D341Med (cell line): Measurements from ENCODE around the gene CBFB.

ENCODE experiments used
- DNase-seq: peaks from one replicate; pipeline ENCODE4 v3.0.0; 2012; ENCODE audit warnings: low spot score

The CBFB gene

DNA sequence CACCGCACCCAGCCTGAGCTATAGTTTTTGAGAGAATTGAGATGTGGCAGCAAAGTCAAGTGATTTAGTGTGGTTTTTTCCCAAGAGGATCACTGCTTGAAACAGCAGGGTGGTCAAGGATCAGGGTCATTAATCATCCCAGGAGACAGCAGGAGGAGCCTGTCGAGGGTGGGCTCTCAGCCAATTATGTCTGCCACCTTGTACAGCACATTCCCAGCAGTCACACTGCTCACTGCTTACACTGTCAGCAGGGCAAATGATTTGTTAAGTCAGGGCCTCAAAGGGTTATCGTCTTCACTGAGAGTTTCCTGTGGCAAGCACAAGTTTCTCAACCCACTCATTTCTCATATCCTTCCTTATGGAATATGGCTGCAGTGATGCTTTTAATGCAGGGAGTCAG is 108.7 kb downstream of the CBFB start:
- peak; percentile 64 for DNase-seq

- no peak for DNase-seq
Observed at GRCh38 chr16:67141391-67141790, 112.4 kb downstream of the CBFB start.

GRCh38 chr16:67142342-67142741 is 113.4 kb downstream of the CBFB start:
- no peak for DNase-seq

- DNase-seq = no peak
Observed at GRCh38 chr16:67144943-67145342, 116.0 kb downstream of the CBFB start.

GRCh38 chr16:67145746-67146145 is 116.8 kb downstream of the CBFB start:
- no peak for DNase-seq

DNA sequence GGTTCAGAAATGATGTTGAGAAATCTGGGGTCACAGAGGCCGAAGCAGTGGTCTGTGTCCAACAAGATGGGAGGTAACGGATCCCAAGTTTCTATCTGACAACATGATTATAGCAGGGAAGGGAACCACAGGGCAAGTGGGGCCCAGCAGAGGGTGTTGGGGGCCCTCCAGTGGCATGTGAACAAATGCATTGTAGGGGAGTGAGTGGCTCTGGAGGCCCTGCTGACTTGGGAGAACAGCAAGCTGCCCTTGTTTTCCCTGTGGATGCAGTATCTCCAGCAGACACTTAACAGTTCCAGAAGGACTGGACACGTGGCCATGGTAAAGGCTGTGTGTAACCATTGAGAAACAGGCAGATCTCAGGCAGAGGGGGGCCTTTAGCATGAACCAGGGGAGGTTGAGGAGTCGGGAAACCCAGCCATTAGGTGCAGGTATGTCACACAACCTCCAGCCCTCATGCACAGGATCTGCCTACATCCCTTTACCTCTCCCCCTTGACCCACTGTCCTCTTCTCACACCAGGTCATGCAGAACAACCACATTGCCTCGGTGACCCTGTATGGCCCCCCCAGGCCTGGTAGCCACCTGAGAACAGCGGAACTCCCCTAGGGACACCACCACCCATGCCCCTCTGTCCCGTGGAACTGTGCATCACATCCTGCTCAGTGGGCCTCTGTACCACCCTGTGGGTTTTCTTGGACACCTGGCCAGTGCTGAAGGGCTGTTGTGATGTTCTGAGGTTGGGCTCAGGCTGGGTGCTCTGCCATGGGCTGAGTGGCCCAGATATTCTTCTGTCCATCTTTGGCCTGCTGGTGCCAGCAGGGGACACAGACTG is 117.8 kb downstream of the CBFB start:
- no peak for DNase-seq

DNA sequence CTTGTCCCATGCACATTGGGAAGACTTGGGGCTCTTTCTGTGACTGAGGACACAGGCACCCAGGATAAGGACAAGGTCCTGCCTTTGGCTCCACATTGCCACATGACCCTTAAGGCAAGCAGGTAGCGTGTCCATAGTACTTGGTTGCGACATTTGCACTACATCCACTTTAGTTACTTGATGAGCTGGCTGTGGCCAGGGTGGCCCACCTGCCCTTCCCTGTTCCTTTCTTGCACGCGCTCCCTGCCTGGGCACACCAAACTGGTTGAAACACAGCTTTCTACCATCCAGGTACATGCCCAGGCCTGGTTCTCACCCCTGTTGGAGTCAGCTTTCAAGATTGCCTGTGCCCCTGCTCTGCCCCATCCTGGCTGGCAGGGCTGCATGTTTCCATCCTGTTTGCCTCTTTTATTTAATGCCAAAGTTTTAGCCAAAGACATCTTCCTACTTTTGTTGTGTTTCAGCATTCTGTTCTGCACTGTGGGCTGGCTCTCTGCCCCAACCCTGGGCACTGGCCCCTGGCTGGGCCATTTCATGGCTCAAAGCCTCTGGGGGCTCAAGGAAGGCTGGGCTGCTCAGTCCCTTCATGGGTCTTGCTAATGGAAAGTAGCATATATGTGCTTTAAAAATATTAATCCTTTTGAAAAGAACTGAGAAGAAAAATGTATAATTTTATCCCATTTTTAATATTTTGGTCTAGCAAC is 118.6 kb downstream of the CBFB start:
- no peak for DNase-seq

DNA sequence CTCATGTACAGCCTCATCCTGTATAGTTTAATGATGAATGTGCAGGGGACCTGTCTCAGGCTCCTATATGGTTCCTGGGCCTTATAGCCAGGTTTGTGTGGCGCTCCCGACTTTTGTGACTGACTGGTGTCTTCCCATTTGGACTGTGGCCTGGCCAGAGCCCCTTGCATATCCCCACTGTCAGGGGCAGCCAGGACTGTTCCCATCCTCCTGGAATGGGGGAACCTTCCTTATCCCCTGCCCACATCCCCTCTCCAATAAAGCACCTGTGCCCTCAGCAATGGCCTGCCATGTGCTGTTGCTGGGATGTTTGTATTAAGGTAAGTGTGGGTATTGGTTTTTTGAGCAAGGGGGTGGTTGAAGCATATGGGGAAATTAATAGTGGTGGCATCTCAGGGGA is 119.3 kb downstream of the CBFB start:
- DNase-seq = no peak

DNA sequence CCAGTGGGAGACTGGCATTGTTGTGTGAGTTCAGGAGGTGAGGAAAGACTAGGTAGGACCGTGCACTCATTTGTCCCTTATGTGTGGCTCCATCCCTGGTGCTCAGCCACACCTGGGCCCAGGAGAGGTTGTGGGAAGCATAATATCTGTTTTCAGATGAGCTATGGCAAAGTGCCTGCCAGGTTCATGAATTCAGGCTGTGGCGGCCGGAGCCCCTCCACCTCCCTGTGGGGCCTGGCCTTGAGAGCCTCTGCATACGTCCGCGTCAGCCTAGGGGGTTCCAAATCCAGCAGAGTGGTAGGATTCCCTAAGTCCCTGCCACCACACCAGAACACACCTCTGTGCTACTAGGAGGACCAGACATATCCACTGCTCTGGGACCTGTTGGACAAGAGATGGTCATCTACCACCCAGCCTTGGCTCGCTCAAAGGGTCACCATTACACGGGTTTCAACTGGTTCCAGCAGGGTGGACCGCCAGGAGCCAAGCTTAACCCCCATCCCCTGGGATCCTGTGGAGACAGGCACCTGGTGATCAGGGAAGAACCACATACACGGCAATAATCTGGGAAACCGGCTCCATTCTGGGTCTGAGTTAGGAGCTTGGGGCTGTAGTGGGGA is 119.8 kb downstream of the CBFB start:
- no peak for DNase-seq

DNA sequence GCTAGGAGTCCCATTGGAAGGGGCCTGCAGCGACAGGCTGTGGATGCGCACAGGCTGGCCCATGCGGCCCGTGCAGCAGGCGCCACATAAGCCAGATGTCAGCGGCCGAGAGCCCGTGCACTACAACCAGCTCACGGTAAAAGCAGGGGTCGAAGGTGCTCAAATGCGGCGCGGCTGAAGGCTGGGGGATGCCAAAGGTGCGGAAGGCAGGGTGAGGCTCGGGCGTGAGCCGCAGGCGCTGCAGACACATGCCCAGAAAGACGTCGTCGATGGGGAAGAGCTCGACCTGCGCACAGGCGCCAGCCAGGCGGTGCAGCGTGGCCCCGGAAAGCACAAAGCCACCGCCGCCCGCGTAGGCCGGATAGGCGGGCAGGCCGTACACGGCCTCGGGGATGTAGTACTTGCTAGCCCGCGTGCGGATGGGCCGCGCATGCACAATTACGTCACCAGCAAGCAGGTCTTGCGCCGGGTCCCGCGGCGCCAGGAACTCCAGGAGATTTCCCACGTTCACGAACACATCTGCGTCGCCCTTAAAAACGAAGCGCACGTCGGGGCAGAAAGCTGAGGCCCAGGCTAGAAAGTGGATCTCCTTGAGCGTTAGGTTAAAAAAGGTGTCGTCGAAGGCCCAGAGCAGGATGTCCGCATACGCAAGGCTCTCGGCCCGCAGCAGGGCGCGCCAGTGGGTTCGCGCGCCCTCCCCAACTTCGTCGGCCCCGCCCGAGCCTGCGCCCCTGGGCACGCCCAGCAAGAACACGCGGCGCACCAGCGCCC is 120.5 kb downstream of the CBFB start:
- no peak for DNase-seq

DNA sequence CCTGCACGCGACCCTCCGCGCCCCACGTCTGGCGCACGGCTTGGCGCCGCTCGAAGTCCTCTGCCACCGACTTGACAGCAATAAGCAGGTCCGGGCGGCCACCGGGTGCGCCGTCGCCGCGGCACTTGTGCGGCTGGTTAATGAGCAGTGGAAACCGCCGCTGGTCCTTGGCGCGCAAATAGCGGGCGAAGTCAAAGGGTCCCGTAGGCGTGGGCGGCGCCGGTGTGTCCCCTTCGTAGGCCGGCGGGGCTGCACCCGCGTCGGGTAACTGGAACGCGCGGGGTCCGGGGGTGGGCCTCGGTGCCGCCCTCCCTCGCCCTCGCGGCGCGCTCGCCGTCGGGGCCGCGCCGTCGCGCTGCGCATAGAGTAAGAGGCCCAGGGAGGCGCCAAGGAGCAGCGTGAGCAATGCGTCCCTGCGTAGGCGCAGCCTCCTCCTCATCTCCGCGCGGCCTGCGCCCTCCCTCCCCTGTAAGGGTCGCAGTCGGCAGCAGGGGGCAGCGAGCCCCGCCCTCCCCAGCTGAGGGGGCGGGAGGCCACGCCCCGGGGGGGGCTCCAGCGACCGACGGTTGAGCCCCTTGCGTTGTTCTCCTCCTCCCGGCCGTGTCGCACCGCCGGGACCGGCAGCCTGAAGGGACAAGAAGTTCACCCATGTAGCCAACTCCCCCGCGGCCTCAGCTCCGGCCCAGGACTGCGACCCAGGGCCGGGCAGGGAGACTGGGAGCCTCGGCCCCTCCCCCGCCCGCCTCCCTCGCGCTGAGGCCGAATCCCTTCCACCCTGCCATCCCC is 121.3 kb downstream of the CBFB start:
- DNase-seq = peak; percentile 83
